ENCODE results near the gene COL23A1. TPM values are rescaled to one million over a fixed set of nuclear protein-coding genes. Genes with fewer than 3 reads are reported as not detected.

Gene COL23A1
- total RNA-seq, 4 donors from 2014 or later = 0.83 to 1.8 (median 1.5) TPM

GRCh38 chr5:178382754-178383164, 207.4 kb downstream of the COL23A1 start:
- intact Hi-C loops (cut with DNase I) = no loop called here
- 75% methylated on average over 5 of the region's 8 CpGs for WGBS
- Histone ChIP-seq H3K27me3 (peaks cover 0 to 26% (median 0%) of the 10 kb centered on the region in 4 donors), H3K4me3 (no peak overlapping the region), H3K27ac (replicated peaks in 1 of 4) (no peak overlapping the region), H3K36me3 (no peaks in the 10 kb centered on the region), H3K4me1 (peaks cover 3 to 29% (median 24%) of the 10 kb centered on the region in 4 donors), H3K9me3 (no peaks in the 10 kb centered on the region)
- TF ChIP-seq POLR2AphosphoS5 (IDR thresholded peaks at IDR 0.05) (no peak), POLR2A (IDR thresholded peaks at IDR 0.05; ENCODE audit: low read depth) (no peak), CTCF (IDR thresholded peaks at IDR 0.05) (no peak), EP300 (IDR thresholded peaks at IDR 0.05) (no peak)
- DNase-seq (ENCODE audit: extremely low spot score) = no peak

- 91% methylated on average over 17 of the region's 17 CpGs for WGBS
- no peak for DNase-seq (ENCODE audit: extremely low spot score)
Observed at GRCh38 chr5:178381921-178382695, 208.1 kb downstream of the COL23A1 start.

GRCh38 chr5:178381206-178381605, 209.0 kb downstream of the COL23A1 start:
- Histone ChIP-seq H3K27ac (replicated peaks in 1 of 4) (no peak overlapping the region), H3K4me3 (no peak overlapping the region), H3K36me3 (no peaks in the 10 kb centered on the region), H3K4me1 (peaks cover 3 to 29% (median 24%) of the 10 kb centered on the region in 4 donors), H3K27me3 (peaks cover 0 to 14% (median 0%) of the 10 kb centered on the region in 4 donors), H3K9me3 (no peaks in the 10 kb centered on the region)
- whole genome bisulfite sequencing = 92% methylated on average over 5 of the region's 8 CpGs
- DNase-seq (ENCODE audit: extremely low spot score) = no peak
- no peak for TF ChIP-seq POLR2A (IDR thresholded peaks at IDR 0.05; ENCODE audit: low read depth)
- no peak for TF ChIP-seq CTCF (IDR thresholded peaks at IDR 0.05)
- TF ChIP-seq POLR2AphosphoS5 (IDR thresholded peaks at IDR 0.05) = no peak
- TF ChIP-seq EP300 (IDR thresholded peaks at IDR 0.05) = no peak
- intact Hi-C loops (cut with DNase I) = no loop called here

More at GRCh38 chr5:178381921-178382695, 208.1 kb downstream of the COL23A1 start:
- H3K4me3 ChIP-seq = no peak overlapping the region
- peaks cover 0 to 22% (median 0%) of the 10 kb centered on the region in 4 donors for H3K27me3 ChIP-seq
- TF ChIP-seq POLR2AphosphoS5 (IDR thresholded peaks at IDR 0.05) (no peak), EP300 (IDR thresholded peaks at IDR 0.05) (no peak), CTCF (IDR thresholded peaks at IDR 0.05) (no peak), POLR2A (IDR thresholded peaks at IDR 0.05; ENCODE audit: low read depth) (no peak)
- H3K4me1 ChIP-seq = peaks cover 3 to 29% (median 24%) of the 10 kb centered on the region in 4 donors
- H3K27ac ChIP-seq (replicated peaks in 1 of 4) = no peak overlapping the region
- H3K36me3 ChIP-seq = no peaks in the 10 kb centered on the region
- H3K9me3 ChIP-seq = no peaks in the 10 kb centered on the region
- intact Hi-C loops (cut with DNase I) = no loop called here

- no peak for DNase-seq (ENCODE audit: extremely low spot score)
- Histone ChIP-seq H3K9me3 (no peaks in the 10 kb centered on the region), H3K4me1 (peaks cover 3 to 29% (median 24%) of the 10 kb centered on the region in 4 donors), H3K4me3 (no peak overlapping the region), H3K27me3 (peaks cover 0 to 14% (median 0%) of the 10 kb centered on the region in 4 donors), H3K27ac (replicated peaks in 1 of 4) (no peak overlapping the region), H3K36me3 (no peaks in the 10 kb centered on the region)
- intact Hi-C loops (cut with DNase I) = no loop called here
- WGBS = 87% methylated on average over 16 of the region's 16 CpGs
- no peak for TF ChIP-seq POLR2AphosphoS5 (IDR thresholded peaks at IDR 0.05)
- TF ChIP-seq EP300 (IDR thresholded peaks at IDR 0.05) = no peak
- TF ChIP-seq CTCF (IDR thresholded peaks at IDR 0.05) = no peak
- TF ChIP-seq POLR2A (IDR thresholded peaks at IDR 0.05; ENCODE audit: low read depth) = no peak
Observed at GRCh38 chr5:178380541-178381074, 209.6 kb downstream of the COL23A1 start.
